SK-N-DZ (cell line): ENCODE measurements around the gene IDH3B. TPM values are rescaled to one million over a fixed set of nuclear protein-coding genes. Genes with fewer than 3 reads are reported as not detected.
"Not testable (repeated sequence)": the region's sequence is repeated elsewhere in the genome, so short reads cannot be mapped to it uniquely, and the experiment has no call there.

Source experiments
- DNase-seq: peaks from one replicate; pipeline ENCODE4 v3.0.0-alpha.2; 2015; ENCODE audit warnings: low spot score
- polyA plus RNA-seq, 2 experiments: library from polyadenylated mRNA; depleted of rRNA; stranded (reverse); fragments of >200 nt; gene quantifications; 2 replicates each; pipeline ENCODE4 v1.2.3, GENCODE V29; 2014

Gene IDH3B
- 222 and 231 TPM in 2 replicates for polyA plus RNA-seq (2014; cell fraction: cytosol; rRNA removed)
- 452 and 535 TPM in 2 replicates for polyA plus RNA-seq (2014; cell fraction: nucleus; rRNA removed)

DNA sequence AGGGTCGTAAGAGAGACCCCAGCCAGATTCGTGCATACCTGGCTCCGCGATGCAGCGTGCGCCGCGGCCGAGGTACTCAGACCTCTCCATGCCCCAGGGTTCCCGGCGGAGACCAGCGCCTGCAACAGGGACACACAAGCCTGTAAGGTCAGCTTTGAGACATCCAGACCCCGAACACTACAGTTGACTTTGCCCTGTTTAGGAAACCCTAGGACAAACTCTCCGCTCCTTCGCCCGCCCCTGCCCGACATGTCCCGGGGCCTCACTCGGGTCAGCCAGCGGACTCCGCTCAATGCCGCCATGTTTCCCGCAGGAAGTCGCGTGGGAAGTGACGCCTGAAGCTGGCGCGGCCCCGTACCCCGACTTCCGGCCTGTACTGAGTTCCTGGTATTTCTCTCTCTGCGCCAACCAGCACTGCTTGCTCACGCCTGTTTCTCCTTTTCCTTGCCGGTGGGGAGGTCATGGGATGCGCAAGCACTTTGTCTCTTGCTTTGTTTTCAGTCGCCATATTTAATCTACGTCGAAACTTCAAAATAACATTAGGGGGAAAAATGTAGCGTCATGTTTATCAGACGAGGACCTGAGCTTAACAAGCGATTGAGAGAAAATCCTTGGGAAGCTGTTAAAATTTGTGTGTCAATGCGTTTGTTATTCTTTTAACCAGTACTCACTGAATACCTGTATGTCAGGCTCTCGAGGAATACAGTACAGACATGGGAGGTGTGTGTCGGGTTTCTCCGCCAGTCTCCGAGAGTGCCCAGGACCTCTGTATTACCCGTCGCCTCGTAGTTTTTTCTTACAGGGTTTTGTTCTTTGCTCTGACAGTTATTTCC is at the start of gene IDH3B:
Gene IDH3B, minus strand, starts transcription at position 330 of the 833 bp plus-strand sequence. Its CDS starts 28 bp downstream, at position 302.
- DNase-seq = peak; percentile 93

DNA sequence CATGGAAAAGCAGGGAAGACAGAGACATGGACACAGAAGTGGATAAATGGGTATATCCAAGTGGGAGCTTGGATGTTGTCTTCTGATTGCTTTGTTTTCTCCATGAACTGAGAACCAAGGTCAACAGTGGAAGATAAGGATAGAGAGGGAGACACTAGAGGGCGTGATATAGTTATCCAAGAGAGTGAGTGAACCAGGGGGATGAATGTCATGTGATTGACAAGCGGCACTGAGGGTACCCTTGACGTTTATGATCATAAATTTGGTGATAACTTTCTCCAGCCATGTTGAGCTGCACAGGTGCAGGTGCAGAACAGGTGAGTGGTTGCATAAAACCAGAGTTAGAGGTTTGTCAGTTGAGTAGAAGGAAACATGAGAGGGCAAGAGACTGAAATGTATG is 49.3 kb upstream of the IDH3B start:
- no peak for DNase-seq

GRCh38 chr20:2709205-2709981 is 45.4 kb upstream of the IDH3B start:
- DNase-seq = no peak

GRCh38 chr20:2708665-2709064 is 44.6 kb upstream of the IDH3B start:
- no peak for DNase-seq

DNA sequence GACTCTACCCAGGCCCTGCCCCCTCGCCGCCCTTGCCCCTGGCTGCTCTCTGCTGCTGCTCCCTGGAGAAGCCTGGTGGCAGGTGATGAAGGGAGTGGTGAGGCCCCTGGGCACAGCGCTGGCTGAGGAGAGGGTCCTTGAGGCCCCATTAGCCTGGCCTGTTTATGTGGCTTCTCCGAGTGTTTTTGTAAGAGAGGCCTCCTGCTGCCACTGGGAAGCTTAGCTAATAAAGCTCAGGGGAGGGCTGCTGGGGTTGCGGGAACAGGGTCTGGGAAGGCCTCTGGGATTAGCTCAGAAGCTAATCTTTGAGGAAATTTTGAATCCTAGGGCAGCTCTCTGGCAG is 44.0 kb upstream of the IDH3B start:
- no peak for DNase-seq

DNA sequence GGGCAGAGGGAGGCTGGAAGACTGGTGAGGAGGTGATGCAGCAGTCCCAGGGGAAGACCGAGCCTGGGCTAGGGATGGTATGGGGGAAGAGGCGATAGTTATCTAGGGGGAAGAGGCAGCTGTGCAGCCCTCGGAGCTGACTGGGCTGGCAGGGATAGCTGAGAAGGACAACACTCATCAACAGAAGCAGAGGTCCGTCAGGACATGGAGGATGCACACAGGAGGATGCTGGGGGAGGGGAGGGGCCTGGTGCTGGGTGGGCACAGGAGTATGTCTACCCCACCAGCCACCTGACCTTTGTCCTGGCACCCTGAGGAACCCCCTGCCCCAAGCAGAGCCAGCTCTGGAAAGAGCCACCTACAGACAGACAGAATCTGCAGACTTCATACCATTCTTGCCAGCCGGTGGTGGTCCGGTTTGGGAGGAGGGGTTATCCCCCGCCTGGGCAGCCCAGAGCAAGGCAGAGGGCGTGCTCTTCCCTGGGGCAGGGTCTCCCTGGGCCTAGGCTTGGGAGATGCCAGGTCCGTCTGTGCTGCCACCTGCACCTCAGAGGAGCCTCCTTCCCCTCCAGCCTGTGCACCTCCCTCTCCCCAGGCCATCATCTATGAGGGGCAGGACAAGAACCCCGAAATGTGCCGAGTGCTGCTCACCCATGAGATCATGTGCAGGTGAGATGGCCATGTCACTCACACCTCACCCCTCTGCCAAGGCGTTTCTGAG is 43.5 kb upstream of the IDH3B start:
- peak; percentile 47 for DNase-seq

GRCh38 chr20:2706688-2707352 is 42.8 kb upstream of the IDH3B start:
- no peak for DNase-seq

DNA sequence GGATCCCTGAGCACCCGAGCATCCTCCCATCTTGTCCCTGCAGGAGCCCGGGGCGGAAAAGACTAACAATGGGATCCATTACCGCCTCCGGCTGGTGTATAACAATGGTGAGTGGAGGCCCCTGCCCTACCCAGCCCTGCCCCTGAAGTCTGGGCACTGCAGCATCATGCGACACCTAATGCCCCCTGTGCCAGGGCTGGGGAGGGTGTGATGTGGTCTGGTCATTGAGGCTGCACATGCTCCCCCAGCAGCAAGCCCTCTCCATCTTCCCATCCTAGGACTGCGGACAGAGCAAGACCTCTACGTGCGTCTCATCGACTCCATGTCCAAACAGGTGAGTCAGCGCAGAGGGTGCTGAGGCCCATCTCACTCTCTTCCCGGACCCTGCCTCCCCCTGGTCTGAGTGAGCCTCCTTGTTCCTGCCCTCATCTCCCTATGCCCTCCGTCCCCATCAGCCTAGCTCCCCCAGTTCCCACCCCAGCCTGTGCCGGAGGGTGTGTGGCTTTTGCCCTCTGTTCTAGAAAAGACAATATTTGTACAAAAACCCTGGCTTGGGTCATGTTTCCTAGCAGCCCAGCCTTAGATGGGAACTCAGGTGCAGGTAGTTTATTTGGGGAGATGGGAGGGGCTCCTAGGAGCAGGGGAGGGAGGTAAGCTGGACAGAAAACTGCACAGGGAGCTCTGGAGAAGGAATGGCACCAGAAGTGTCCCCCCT is 42.1 kb upstream of the IDH3B start:
- DNase-seq = no peak

DNA sequence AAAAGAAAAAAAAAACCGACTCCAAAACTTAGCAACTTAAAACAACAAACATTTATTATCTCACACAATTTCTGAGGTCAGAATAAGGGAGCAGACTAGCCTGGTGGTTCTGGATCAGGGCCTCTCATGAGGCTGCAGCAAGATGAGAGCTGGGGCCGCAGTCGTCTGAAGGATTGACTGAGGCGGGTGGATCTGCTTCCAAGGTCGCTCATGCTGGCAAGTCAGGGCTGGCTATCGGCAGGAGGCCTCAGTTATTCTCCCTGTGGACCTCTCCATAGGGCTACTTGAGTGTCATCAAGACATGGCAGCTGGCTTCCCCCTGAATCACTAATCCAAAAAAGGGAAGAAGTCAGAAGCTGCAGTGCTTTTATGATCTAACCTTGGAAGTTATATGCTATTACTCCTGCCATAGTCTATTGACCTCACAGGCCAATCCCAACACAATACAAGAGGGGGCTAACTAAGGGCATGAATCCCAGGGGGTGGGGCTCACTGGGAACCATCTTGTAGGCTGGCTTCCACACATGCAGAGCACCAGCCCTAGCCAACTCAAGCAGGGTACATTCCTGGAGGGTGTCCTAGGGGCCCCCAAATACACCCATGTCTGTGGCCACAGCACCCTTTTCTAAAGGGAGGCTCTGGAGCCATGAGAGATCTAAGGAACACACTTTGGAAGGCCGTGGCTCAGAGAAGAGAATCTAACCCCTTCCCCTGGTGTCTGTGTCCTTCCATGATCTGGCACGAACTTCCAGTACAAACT is 39.9 kb upstream of the IDH3B start:
- DNase-seq = no peak

DNA sequence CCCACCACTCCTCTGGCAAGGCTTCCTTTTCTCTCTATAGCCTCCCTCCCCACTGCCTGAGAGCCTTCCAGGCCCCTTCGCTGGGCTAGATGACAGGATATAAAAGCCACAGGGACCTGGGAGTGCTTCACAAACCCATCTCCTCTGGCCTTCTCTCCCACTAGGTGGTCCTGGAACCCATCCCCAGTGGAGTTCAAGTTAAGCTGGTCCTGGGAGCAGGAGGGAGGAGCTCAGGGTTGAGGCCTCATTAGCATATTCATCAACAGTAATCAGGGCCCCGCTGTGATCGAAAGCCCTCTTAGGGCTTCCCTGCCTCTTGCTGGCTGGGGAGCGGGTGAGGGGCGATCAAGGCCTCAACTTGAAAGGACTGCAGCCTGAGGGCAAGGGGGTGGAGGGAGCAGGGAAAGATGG is 37.7 kb upstream of the IDH3B start:
- DNase-seq = no peak

GRCh38 chr20:2700913-2701620 is 37.1 kb upstream of the IDH3B start:
- no peak for DNase-seq

- no peak for DNase-seq
Measured at GRCh38 chr20:2699775-2700413, 35.9 kb upstream of the IDH3B start.

DNA sequence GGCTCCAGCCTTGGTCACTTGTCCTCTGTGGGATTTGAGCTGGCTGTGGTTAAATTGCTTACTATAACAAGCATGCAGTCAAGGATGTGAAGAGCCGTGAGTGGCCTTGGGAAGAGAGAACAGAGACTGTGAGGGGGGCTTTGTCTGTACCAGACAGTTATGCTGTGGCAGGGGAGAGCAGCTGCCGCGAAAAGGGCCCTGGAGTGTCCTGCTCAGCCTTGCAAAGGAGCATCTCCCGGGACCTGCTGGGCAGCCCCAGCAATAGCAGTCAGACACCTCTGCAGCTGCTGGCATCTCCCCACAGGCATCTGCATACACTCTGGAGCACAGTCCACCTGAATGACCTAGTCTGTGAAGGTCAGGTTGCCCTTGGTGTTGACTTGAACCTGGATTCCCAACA is 34.9 kb upstream of the IDH3B start:
- no peak for DNase-seq

- no peak for DNase-seq
Measured at GRCh38 chr20:2698186-2698817, 34.3 kb upstream of the IDH3B start.

GRCh38 chr20:2697768-2698167 is 33.8 kb upstream of the IDH3B start:
- no peak for DNase-seq

DNA sequence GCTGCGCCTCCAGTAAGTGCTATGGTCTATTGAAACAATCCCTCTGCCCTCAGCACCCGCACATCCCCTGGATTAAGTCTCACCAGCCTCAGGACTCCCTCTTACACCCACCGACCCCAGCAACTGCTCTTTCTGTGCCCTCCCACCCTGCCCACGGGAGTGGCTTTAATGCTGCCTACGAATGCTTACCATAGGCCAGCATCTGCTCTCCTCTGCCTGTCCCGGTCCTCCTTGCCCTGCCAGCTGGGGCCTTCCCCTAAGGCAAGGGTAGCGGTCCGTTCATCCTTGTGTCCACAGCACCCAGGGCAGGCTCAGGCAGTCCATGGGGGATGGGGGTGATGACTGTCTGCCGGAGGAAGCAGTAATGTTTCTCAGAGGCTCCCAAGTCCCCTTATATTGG is 32.6 kb upstream of the IDH3B start:
- DNase-seq = no peak

GRCh38 chr20:2695984-2696525 is 32.0 kb upstream of the IDH3B start:
- not testable (repeated sequence) for DNase-seq
